GM12878 (cell line): ENCODE measurements around the gene CSH1. TPM values are rescaled to one million over a fixed set of nuclear protein-coding genes. Genes with fewer than 3 reads are reported as not detected.

Source experiments
- ATAC-seq: fragments of 200-7000 bp; cut with Tn5 transposase; 3 replicates; pipeline ENCODE4 v1.9.1; 2020; ENCODE audit warnings: mild to moderate bottlenecking, moderate library complexity
- BruUV-seq: library from RNA; stranded (reverse); fragments of 400-500 nt; replicated peaks from 2 replicates; lab custom pipeline; 2021; lab: Mats Ljungman, UMichigan
- CTCF ChIA-PET: fragments of 300-600 bp; sonication (Branson Sonifier 250); formaldehyde crosslinking; extraction: SDS; loops from one replicate; lab custom pipeline; 2021; ENCODE audit warnings: inconsistent platforms; lab: Yijun Ruan, JAX
- POLR2A ChIA-PET: fragments of 350-600 bp; formaldehyde crosslinking; extraction: SDS; loops from one replicate; lab custom pipeline; 2021; ENCODE audit warnings: inconsistent platforms; lab: Charles Lee
- RAD21 ChIA-PET: fragments of 300-600 bp; sonication (Branson Sonifier 250); formaldehyde crosslinking; loops from one replicate; lab custom pipeline; 2023; ENCODE audit warnings: antibody characterized with exemption; ENCODE audit not compliant: unreplicated experiment; lab: Charles Lee
- SMC1A ChIA-PET: fragments of 300-600 bp; sonication (Branson Sonifier 250); formaldehyde crosslinking; loops from one replicate; lab custom pipeline; 2023; ENCODE audit not compliant: unreplicated experiment, uncharacterized antibody; lab: Charles Lee
- DNase-seq: peaks from one replicate; pipeline ENCODE4 v3.0.0-alpha.2; 2011; ENCODE audit warnings: low read depth, low spot score
- FAIRE-seq: peaks from 3 replicates; lab custom pipeline; 2011; peaks lifted over from hg19 to GRCh38; lab: Jason Lieb, UNC
- H2AFZ ChIP-seq: 2 replicates; pipeline ENCODE4 v1.6.0; 2011; ENCODE audit warnings: low read depth, low read length, control low read depth; ENCODE audit not compliant: control insufficient read depth
- H3K27ac ChIP-seq: 2 replicates; pipeline ENCODE4 v1.5.1; 2011; ENCODE audit warnings: control low read depth; ENCODE audit not compliant: control insufficient read depth, insufficient read depth
- H3K27me3 ChIP-seq, 2 experiments: replicated peaks in 1 of 2; 2 replicates each; pipeline versions ENCODE4 v1.6.0 to v1.6.1; 2011; ENCODE audit warnings: low read length in 1 of 2; ENCODE audit not compliant: control insufficient read depth in 2 of 2, insufficient read depth in 2 of 2
- H3K36me3 ChIP-seq, 2 experiments: 2 replicates each; pipeline ENCODE4 v1.5.1; 2011; ENCODE audit warnings: low read length in 1 of 2; ENCODE audit not compliant: control insufficient read depth in 2 of 2, insufficient read depth in 2 of 2
- H3K4me1 ChIP-seq: 2 replicates; pipeline ENCODE4 v1.6.1; 2011; ENCODE audit warnings: mild to moderate bottlenecking, low read length, moderate library complexity, mixed read lengths; ENCODE audit not compliant: control insufficient read depth, insufficient read depth
- H3K4me2 ChIP-seq: 2 replicates; pipeline ENCODE4 v1.6.0; 2011; ENCODE audit warnings: control low read depth; ENCODE audit not compliant: control insufficient read depth, insufficient read depth
- H3K4me3 ChIP-seq: fragments of 200-600 bp; sonication (generic); 2 replicates; pipeline ENCODE4 v1.5.1; 2016
- H3K79me2 ChIP-seq: 2 replicates; pipeline ENCODE4 v1.6.0; 2011; ENCODE audit warnings: low read length; ENCODE audit not compliant: control insufficient read depth, insufficient read depth
- H3K9ac ChIP-seq: 2 replicates; pipeline ENCODE4 v1.8.0; 2011; ENCODE audit warnings: low read length, control low read depth, mixed read lengths; ENCODE audit not compliant: control insufficient read depth, insufficient read depth
- H3K9me3 ChIP-seq: replicated peaks from 3 replicates; pipeline ENCODE4 v1.5.1; 2011; ENCODE audit warnings: mild to moderate bottlenecking, low read length; ENCODE audit not compliant: control insufficient read depth, insufficient read depth
- H4K20me1 ChIP-seq: 2 replicates; pipeline ENCODE4 v1.6.0; 2011; ENCODE audit not compliant: control insufficient read depth, insufficient read depth
- E2F8 ChIP-seq: fragments of 450-650 bp; IDR thresholded peaks from 2 replicates; pipeline ENCODE4 v1.6.1; 2018; ENCODE audit warnings: mild to moderate bottlenecking, low read depth, moderate library complexity; ENCODE audit not compliant: partially characterized antibody
- HSF1 ChIP-seq: fragments of 150-350 bp; IDR thresholded peaks from 2 replicates; pipeline ENCODE4 v1.6.1; 2014; ENCODE audit warnings: mild to moderate bottlenecking, low read depth, low read length
- IRF3 ChIP-seq: fragments of 450-650 bp; IDR thresholded peaks from 2 replicates; pipeline ENCODE4 v1.6.1; 2014; ENCODE audit warnings: mild to moderate bottlenecking
- KLF5 ChIP-seq: fragments of 450-650 bp; IDR thresholded peaks from 2 replicates; pipeline ENCODE4 v1.6.1; 2014; ENCODE audit warnings: mild to moderate bottlenecking; ENCODE audit not compliant: partially characterized antibody
- NBN ChIP-seq: fragments of 450-650 bp; IDR thresholded peaks from 2 replicates; pipeline ENCODE4 v1.6.1; 2016
- PAX5 ChIP-seq: IDR thresholded peaks from 2 replicates; pipeline ENCODE4 v1.6.1; 2011; ENCODE audit warnings: low read depth, low read length, borderline replicate concordance
- RBBP5 ChIP-seq: fragments of 200-600 bp; sonication (generic); conservative IDR thresholded peaks from 2 replicates; pipeline ENCODE4 v1.6.1; 2016
- TARDBP ChIP-seq: IDR thresholded peaks from 2 replicates; pipeline ENCODE4 v1.6.1; 2016; ENCODE audit warnings: borderline replicate concordance
- YY1 ChIP-seq: IDR thresholded peaks from 2 replicates; pipeline ENCODE4 v1.6.1; 2011; ENCODE audit warnings: low read depth, mild to moderate bottlenecking, low read length
- WGBS: methylation state at CpG from one replicate; pipeline ENCODE4 v1.1.6; 2016; ENCODE audit warnings: low lambda C conversion rate; ENCODE audit not compliant: insufficient replicate concordance, insufficient coverage; ENCODE audit errors: missing lambda C conversion rate; 5-methylcytosine and 5-hydroxymethylcytosine counted together
- in situ Hi-C: fragments of 300-500 bp; cut with MboI; formaldehyde crosslinking; loops from 9 replicates; pipeline ENCODE4 v1.14.3; 2018; ENCODE audit warnings: mixed read lengths
- intact Hi-C: fragments of 100-400 bp; cut with micrococcal nuclease; formaldehyde crosslinking; loops from one replicate; pipeline ENCODE4 v1.14.2; 2022; ENCODE audit not compliant: unreplicated experiment
- polyA plus RNA-seq, 11 experiments: library from polyadenylated mRNA; depleted of rRNA in 4 of 11; unstranded in 6 of 11; stranded (reverse) in 5 of 11; fragments of >200 nt; fragmentation: Nextera tagmentation in 4 of 11; fragmentation: Illumina TruSeq in 1 of 11; extraction: Ambion mirVana in 4 of 11; extraction: Trizol in 1 of 11; gene quantifications; 1 replicate in 1 of 11; 2 replicates in 10 of 11; pipeline versions ENCODE4 v1.2.1 to v1.2.3, GENCODE V29; 2011 to 2016; ENCODE audit warnings: inconsistent platforms in 2 of 11, missing spikeins in 2 of 11, low read depth in 1 of 11
- total RNA-seq, 4 experiments: library from RNA; depleted of rRNA in 3 of 4; stranded (reverse); fragments of >200 nt in 3 of 4; fragmentation: Illumina TruSeq in 1 of 4; extraction: Trizol in 1 of 4; gene quantifications; 2 replicates each; pipeline versions ENCODE4 v1.2.1 to v1.2.3, GENCODE V29; 2013 to 2021

The CSH1 gene
- total and polyA plus RNA-seq, 10 of the 15 experiments (the other 5 are each of a cell fraction or from before 2014, with no cell fraction given), result not detected

- FAIRE-seq, result no peak
- H3K4me2 ChIP-seq, result no peak overlapping the region
- intact Hi-C loops, result no loop called here
- RAD21 ChIA-PET, result interaction anchor here (0.6 to 9.0 kb wide), 9 partner anchors 9 to 482 kb away, joined by 3 to 130 read pairs (median 4); partner anchors contain the start of genes GH1 and ICAM2
- peaks cover 7 to 11% of the 10 kb centered on the region in 2 experiments; a peak in 2 of 4 replicates for H3K36me3 ChIP-seq
- H3K9me3 ChIP-seq, result no peaks in the 10 kb centered on the region
- H3K4me3 ChIP-seq, result no peak overlapping the region
- BruUV-seq, result no TSS peak
- POLR2A ChIA-PET, result interaction anchor here (0.6 to 1.2 kb wide), 6 partner anchors 12 to 217 kb away, joined by 3 to 8 read pairs (median 4); partner anchors contain the start of gene ICAM2
- H3K4me1 ChIP-seq, result peaks cover 50% of the 10 kb centered on the region
- no peak for TF ChIP-seq KLF5
- TF ChIP-seq PAX5, result no peak
- no peak for TF ChIP-seq HSF1
- no peak for TF ChIP-seq RBBP5
- no peak for TF ChIP-seq YY1
- TF ChIP-seq IRF3, result no peak
- TF ChIP-seq TARDBP, result no peak
- TF ChIP-seq E2F8, result no peak
- no peak for TF ChIP-seq NBN
- no peak overlapping the region for H2AFZ ChIP-seq
- H3K79me2 ChIP-seq, result peaks cover 32% of the 10 kb centered on the region
- WGBS, result 68% methylated on average over 10 of the region's 10 CpGs
- H3K27me3 ChIP-seq, result no peaks in the 10 kb centered on the region
- no peak overlapping the region for H3K9ac ChIP-seq
- no peaks in the 10 kb centered on the region for H4K20me1 ChIP-seq
- ATAC-seq, result no peak
- no peak for DNase-seq
- SMC1A ChIA-PET, result interaction anchor here (1.0 to 9.0 kb wide), 6 partner anchors 8 to 92 kb away, joined by 4 to 111 read pairs (median 7); partner anchors contain the start of genes GH1 and ICAM2
- H3K27ac ChIP-seq, result peak overlapping the region; percentile 56
- CTCF ChIA-PET, result interaction anchor here (0.9 to 8.7 kb wide), 7 partner anchors 8 to 101 kb away, joined by 4 to 153 read pairs (median 8); partner anchors contain the start of genes GH1 and ICAM2
- in situ Hi-C loops, result no loop called here
These were observed 31.8 kb upstream of the CSH1 start for GRCh38 chr17:63928172-63928666.
